ENCODE measurements around the gene SLC2A13.

DNA sequence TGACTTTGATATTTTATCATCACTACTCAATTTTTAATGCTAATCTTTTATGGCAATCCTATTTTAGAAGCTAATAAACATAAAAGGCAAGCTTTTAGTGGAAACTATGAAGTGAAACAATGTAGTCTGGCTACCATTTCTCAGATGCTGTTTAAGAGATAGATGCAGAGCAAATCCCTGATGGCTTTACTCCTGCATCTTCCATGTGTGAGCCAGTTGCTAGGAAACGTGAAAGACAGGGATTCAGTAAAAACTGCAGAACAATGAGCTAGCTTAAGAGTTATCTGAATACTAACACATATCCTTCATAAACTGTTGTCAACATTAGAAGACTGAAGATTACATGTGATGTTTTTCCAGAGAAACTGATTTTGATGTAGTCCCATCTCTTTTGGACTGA, 112.6 kb downstream of the SLC2A13 start:
- no peak for TF ChIP-seq ZNF596 (tag by site-specific recombination; IDR thresholded peaks at IDR 0.05)
- TF ChIP-seq, protein P1, sequence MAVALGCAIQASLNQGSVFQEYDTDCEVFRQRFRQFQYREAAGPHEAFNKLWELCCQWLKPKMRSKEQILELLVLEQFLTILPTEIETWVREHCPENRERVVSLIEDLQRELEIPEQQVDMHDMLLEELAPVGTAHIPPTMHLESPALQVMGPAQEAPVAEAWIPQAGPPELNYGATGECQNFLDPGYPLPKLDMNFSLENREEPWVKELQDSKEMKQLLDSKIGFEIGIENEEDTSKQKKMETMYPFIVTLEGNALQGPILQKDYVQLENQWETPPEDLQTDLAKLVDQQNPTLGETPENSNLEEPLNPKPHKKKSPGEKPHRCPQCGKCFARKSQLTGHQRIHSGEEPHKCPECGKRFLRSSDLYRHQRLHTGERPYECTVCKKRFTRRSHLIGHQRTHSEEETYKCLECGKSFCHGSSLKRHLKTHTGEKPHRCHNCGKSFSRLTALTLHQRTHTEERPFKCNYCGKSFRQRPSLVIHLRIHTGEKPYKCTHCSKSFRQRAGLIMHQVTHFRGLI (tag by site-specific recombination; IDR thresholded peaks at IDR 0.05): no peak
- no peak for TF ChIP-seq ZNF549 (tag by site-specific recombination; IDR thresholded peaks at IDR 0.05)
- TF ChIP-seq, protein P2, sequence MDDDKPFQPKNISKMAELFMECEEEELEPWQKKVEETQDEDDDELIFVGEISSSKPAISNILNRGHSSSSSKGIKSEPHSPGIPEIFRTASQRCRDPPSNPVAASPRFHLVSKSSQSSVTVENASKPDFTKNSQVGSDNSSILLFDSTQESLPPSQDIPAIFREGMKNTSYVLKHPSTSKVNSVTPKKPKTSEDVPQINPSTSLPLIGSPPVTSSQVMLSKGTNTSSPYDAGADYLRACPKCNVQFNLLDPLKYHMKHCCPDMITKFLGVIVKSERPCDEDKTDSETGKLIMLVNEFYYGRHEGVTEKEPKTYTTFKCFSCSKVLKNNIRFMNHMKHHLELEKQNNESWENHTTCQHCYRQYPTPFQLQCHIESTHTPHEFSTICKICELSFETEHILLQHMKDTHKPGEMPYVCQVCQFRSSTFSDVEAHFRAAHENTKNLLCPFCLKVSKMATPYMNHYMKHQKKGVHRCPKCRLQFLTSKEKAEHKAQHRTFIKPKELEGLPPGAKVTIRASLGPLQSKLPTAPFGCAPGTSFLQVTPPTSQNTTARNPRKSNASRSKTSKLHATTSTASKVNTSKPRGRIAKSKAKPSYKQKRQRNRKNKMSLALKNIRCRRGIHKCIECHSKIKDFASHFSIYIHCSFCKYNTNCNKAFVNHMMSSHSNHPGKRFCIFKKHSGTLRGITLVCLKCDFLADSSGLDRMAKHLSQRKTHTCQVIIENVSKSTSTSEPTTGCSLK (tag by site-specific recombination; IDR thresholded peaks at IDR 0.05): no peak
- no peak for TF ChIP-seq ZNF658 (tag by site-specific recombination; IDR thresholded peaks at IDR 0.05)
- no peak for TF ChIP-seq ZNF146 (tag by site-specific recombination; IDR thresholded peaks at IDR 0.05)
- no peak for TF ChIP-seq ZNF544 (tag by site-specific recombination; IDR thresholded peaks at IDR 0.05)
- TF ChIP-seq ZNF837 (tag by site-specific recombination; IDR thresholded peaks at IDR 0.05): no peak
- TF ChIP-seq ZNF701 (tag by site-specific recombination; IDR thresholded peaks at IDR 0.05): no peak
- TF ChIP-seq, protein P3, sequence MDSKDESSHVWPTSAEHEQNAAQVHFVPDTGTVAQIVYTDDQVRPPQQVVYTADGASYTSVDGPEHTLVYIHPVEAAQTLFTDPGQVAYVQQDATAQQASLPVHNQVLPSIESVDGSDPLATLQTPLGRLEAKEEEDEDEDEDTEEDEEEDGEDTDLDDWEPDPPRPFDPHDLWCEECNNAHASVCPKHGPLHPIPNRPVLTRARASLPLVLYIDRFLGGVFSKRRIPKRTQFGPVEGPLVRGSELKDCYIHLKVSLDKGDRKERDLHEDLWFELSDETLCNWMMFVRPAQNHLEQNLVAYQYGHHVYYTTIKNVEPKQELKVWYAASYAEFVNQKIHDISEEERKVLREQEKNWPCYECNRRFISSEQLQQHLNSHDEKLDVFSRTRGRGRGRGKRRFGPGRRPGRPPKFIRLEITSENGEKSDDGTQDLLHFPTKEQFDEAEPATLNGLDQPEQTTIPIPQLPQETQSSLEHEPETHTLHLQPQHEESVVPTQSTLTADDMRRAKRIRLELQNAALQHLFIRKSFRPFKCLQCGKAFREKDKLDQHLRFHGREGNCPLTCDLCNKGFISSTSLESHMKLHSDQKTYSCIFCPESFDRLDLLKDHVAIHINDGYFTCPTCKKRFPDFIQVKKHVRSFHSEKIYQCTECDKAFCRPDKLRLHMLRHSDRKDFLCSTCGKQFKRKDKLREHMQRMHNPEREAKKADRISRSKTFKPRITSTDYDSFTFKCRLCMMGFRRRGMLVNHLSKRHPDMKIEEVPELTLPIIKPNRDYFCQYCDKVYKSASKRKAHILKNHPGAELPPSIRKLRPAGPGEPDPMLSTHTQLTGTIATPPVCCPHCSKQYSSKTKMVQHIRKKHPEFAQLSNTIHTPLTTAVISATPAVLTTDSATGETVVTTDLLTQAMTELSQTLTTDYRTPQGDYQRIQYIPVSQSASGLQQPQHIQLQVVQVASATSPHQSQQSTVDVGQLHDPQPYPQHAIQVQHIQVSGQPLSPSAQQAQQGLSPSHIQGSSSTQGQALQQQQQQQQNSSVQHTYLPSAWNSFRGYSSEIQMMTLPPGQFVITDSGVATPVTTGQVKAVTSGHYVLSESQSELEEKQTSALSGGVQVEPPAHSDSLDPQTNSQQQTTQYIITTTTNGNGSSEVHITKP (tag by site-specific recombination; IDR thresholded peaks at IDR 0.05): no peak

Data from HEK293 (cell line).